ENCODE measurements around the gene PEX11G.

Gene PEX11G

DNA sequence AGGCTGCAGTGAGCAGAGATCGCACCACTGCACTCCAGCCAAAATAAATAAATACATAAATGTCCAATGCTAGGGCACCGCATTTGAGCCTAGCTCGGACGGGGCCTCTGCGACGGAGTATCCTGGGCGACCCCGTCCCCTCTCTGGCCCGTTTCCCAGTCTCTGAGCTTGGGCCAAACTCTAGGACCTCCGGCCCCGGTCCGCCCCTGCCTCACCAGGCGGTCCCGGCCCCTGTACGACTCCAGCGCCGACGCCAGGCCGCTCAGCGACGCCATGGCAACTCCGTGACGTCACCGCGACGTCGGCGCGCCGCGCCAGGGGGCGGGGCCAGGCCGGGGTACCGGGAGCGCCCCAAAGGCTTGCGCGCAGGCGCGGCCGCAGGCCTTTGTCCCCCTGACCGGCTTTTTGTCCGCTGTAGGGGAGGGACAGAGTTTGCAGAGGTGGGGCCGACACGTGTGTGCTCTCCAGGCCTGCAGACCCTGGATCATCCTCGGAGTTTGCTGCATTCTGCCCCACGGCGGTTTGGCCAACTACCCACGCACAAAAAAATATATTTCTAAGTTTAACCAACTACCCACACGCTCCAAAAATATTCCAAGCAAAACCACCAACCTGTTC lies at the start of gene PEX11G:
Gene PEX11G, minus strand, starts transcription at position 300 of the 618 bp plus-strand sequence. Its CDS starts 25 bp downstream, at position 275.
- peak; percentile 90 for DNase-seq (ENCODE audit: low read depth)

DNA sequence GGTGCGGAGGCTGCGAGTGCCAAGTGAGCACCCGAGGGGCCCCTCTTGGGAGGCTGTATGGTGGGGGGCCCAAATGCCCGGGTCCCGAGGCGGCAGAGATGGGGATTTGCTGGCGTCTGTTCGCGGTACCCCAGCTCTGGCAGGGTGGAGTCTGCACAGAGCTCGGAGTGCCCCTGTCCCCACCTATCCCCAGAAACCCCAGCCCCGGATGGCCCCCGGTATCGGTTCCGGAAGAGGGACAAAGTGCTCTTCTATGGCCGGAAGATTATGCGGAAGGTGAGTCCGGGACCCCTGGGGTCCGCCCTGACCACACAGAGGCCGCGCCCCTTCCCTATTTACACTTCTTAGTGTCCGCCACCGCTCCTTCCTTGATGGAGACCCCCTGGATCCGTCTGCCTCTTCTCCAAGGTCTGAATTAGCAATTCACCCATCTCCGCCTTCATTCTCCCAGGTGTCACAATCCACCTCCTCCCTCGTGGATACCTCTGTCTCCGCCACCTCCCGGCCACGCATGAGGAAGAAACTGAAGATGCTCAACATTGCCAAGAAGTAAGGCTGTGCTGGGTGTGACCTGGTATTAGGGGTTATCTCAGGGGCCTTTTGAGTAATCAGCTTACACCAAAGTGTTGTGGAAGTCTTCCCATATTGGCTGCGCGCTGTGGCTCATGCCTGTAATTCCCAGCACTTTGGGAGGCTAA lies 47.3 kb upstream of the PEX11G start:
- no peak for DNase-seq (ENCODE audit: low read depth)

DNA sequence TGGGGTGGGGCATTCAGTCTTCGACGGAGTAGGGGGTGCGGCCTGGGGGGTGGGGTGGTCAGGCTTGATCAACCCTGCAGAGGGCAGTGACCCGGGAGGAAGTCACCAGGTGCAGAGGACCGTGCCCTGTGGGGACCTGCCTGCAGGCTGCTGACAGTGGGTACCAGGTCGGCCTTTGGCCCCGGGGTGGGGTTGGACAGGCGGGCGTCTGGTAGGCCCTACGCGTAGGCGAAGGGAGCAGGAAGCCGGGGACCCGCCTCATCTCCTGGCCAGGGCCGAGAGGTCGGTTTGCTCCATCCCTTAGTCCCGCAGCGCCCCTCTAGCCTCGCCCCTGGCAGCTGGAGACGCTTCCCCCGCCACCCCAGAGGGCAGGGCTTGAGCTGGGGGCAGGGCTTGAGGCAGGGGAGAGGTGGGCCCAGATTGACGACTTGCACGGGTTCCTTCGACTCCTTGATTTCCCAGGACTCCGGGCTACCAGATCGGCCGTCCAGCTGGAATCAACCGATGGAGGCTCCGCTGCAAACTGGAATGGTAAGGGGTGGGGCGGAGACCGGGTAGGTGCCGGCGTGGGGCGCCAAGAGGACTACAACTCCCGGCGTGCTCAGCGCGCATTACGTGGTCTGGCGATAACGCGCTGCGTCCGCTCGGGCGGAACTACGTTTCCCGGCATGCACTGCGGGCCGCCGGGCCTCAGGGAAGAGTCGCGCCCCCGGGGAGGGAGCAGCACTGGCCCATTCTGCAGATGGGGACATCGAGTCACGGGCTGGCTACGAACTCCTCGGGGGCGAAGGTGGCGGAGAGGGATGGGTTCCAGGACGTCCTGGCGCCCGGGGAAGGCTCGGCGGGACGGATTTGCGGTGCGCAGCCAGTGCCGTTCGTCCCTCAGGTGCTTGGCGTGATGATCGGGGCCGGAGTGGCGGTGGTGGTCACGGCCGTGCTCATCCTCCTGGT lies 46.5 kb upstream of the PEX11G start, which contains the start of gene PNPLA6:
Gene PNPLA6, plus strand, starts transcription at position 671 of the 951 bp plus-strand sequence. Its CDS starts 72 bp downstream, at position 743.
- DNase-seq (ENCODE audit: low read depth): peak; percentile 89

DNA sequence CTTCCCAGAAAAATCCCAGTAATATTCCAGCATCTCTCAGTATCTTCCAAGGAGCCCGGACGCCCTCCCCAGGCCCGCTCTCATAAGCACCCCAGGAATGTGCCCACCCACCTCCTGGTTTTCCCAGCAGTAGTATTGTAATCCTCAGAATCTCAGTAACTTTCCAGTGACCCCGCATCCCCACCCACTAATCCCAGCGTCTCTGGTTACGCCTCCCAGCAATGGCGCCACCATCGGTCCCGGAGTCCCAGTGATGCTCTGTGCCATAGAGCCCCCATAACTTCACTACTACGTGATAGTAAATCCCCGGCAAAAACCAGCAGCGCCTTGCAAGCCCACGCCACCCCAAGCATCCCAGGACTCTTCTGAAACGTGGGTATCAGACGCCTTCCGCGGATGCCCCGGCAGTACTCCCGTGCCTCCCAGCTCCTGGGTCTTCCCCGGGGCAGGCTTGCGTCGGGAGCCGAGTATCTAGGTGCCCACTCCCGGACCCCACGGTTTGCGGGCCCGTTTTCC lies 45.8 kb upstream of the PEX11G start:
- no peak for DNase-seq (ENCODE audit: low read depth)

DNA sequence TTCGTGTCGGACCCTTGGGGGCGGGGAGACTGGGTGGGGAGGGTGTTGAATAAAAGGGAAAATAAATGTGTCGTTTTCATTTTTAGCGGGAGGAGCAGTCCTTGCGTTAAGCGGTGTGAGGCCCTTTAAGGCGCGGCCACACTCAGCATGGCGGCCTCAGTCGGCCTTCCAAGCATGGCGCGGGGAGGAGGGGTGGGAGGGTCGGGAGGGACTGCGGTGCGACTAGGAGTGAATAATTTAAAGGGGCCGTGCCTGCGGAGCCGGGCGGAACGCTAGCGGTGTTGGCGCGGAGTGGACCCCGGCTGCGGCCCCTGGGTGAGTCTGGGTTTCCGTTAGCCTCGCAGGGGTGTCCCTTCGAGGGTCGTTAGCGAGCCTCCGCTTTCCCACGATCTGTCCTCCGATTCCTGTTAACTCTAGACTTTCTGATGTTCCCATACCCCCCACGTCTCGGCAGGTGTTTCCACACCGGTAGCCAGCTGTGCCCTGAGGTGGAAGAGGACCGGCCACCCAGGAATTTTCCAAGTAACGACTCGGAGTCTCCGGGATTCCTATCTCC lies 45.2 kb upstream of the PEX11G start:
- DNase-seq (ENCODE audit: low read depth): peak; percentile 76

- DNase-seq (ENCODE audit: low read depth): no peak
Measured at GRCh38 chr19:7533281-7533885, 44.5 kb upstream of the PEX11G start.

- DNase-seq (ENCODE audit: low read depth): no peak
Measured at GRCh38 chr19:7529610-7530490, 41.0 kb upstream of the PEX11G start.

GRCh38 chr19:7529246-7529600 lies 40.4 kb upstream of the PEX11G start:
- no peak for DNase-seq (ENCODE audit: low read depth)

DNA sequence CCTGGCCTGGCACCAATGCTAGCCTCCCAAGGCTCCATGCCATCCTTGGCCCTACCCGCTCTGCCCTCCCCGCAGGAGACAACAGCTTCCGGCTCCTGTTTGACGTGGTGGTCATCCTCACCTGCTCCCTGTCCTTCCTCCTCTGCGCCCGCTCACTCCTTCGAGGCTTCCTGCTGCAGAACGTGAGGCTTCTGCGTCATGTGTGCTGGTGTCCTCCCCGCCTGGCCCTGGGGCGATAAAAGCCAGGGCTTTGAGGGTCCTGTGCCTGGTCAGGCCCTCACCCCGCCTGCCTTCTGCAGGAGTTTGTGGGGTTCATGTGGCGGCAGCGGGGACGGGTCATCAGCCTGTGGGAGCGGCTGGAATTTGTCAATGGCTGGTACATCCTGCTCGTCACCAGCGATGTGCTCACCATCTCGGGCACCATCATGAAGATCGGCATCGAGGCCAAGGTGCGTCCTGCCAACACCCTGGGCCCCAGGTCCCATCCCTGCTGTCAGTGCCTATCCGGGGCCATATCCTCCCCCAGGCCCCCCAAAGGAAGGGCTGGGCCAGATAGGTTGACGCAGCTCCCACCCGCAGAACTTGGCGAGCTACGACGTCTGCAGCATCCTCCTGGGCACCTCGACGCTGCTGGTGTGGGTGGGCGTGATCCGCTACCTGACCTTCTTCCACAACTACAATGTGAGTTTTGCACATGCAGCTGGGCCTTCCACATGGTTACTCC lies 39.8 kb upstream of the PEX11G start:
- DNase-seq (ENCODE audit: low read depth): no peak

- no peak for DNase-seq (ENCODE audit: low read depth)
Measured at GRCh38 chr19:7528192-7528519, 39.3 kb upstream of the PEX11G start.

- no peak for DNase-seq (ENCODE audit: low read depth)
Measured at GRCh38 chr19:7527516-7528191, 38.8 kb upstream of the PEX11G start.

DNA sequence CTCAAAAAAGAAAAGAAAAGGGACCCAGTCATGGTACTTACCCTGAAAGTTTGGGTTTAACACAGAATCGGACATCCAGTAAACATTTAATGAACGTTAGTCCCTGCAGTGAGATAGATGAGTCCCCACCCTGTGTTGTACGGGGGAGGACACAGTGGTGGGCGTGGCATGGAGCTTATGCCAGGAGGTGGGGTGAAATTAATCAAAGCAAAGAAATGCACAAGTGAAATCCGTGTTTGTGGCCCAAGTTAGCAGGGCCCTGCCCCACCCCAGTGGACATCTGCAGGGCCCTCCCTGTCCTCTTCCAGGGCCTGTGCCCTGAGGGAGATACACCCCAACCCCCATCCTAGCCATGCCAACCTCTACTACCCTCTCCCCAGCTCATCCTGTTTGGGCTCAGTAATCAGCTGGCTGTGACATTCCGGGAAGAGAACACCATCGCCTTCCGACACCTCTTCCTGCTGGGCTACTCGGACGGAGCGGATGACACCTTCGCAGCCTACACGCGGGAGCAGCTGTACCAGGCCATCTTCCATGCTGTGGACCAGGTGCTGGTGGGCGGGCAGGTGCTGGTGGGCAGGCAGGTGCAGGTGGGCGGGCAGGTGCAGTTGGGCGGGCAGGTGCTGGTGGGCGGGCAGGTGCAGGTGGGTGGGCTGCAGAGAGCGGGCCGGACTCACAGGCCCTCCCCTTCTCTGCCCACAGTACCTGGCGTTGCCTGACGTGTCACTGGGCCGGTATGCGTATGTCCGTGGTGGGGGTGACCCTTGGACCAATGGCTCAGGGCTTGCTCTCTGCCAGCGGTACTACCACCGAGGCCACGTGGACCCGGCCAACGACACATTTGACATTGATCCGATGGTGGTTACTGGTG lies 37.5 kb upstream of the PEX11G start:
- DNase-seq (ENCODE audit: low read depth): no peak

- no peak for DNase-seq (ENCODE audit: low read depth)
Measured at GRCh38 chr19:7524992-7525739, 36.3 kb upstream of the PEX11G start.

DNA sequence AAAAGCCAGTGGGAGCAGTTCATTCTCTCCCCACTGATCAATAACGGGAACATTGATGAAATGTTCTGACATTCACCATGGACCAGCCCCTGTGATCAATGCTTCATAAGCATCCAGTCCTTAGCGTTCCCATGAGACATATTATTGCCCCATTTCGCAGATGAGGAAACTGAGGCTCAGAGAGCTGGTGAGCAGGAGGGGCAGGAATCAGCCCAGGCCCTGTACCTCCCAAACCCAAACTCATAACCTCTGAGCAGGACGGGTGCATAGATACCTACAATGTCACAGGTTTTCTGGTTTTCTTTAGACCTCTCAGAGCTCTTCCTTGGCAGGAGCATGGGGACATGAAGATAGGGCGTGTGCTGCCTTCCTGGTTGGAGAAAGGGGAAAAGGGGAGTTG lies 35.7 kb upstream of the PEX11G start:
- no peak for DNase-seq (ENCODE audit: low read depth)

- DNase-seq (ENCODE audit: low read depth): no peak
Measured at GRCh38 chr19:7522923-7523667, 34.3 kb upstream of the PEX11G start.

DNA sequence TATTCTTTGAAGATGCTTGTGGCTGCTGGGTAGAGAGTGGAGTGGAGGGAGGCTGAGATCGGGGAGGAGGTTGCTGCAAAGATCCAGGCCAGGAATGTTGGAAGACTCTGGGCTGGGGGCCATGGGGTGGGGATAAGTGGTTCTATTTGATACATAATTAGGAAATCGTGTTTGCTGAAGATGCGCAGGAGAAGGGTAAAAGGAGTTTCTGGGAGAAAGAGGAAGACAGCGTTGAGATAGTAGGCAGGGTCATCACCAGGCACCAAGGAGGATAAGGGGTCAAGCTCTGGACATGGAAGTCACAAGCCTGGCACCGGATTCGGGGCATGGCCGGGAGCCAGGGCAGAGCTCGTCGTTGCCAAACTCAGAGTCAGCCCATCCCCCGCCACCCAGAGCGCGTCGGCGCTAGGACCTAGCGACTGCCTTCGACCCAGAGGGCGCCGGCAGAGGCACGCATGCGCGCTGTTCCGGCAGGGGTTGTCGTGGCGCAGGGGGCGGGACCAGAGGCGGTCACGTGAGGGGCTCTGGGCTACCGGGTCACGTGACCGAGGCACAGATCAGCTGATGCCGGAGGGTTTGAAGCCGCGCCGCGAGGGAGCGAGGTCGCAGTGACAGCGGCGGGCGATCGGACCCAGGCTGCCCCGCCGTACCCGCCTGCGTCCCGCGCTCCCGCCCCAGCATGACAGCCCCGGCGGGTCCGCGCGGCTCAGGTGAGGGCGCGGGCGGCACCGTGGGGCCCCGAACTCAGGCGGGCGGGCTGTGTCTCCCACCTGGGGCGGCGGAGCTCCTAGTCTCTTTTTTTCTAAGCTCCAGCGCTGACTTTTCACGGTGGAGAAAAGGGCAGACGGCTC lies 33.5 kb upstream of the PEX11G start, which contains the start of gene MCOLN1:
Gene MCOLN1, plus strand, starts transcription at position 553 of the 851 bp plus-strand sequence. Its CDS starts 127 bp downstream, at position 680.
- peak; percentile 100 for DNase-seq (ENCODE audit: low read depth)
